GM10248 (cell line): ENCODE data around the gene GBF1.

Experiments
- CTCF ChIA-PET: fragments of 300-600 bp; sonication (Branson Sonifier 250); formaldehyde crosslinking; extraction: SDS; loops from one replicate; lab custom pipeline; 2021; ENCODE audit warnings: antibody characterized with exemption; lab: Yijun Ruan, JAX
- POLR2A ChIA-PET: fragments of 350-650 bp; sonication (Branson Sonifier 250); formaldehyde crosslinking; extraction: SDS; loops from one replicate; lab custom pipeline; 2020; ENCODE audit warnings: antibody characterized with exemption; lab: Yijun Ruan, JAX
- DNase-seq: peaks from one replicate; pipeline ENCODE4 v3.0.0; 2012; ENCODE audit errors: extremely low spot score
- TF ChIP-seq, protein P1 (sequence below): IDR thresholded peaks from 2 replicates; pipeline ENCODE4 v1.5.1; 2012; ENCODE audit warnings: mild to moderate bottlenecking, low read depth; ENCODE audit errors: extremely low read depth, missing control alignments, control extremely low read depth

Gene GBF1

DNA sequence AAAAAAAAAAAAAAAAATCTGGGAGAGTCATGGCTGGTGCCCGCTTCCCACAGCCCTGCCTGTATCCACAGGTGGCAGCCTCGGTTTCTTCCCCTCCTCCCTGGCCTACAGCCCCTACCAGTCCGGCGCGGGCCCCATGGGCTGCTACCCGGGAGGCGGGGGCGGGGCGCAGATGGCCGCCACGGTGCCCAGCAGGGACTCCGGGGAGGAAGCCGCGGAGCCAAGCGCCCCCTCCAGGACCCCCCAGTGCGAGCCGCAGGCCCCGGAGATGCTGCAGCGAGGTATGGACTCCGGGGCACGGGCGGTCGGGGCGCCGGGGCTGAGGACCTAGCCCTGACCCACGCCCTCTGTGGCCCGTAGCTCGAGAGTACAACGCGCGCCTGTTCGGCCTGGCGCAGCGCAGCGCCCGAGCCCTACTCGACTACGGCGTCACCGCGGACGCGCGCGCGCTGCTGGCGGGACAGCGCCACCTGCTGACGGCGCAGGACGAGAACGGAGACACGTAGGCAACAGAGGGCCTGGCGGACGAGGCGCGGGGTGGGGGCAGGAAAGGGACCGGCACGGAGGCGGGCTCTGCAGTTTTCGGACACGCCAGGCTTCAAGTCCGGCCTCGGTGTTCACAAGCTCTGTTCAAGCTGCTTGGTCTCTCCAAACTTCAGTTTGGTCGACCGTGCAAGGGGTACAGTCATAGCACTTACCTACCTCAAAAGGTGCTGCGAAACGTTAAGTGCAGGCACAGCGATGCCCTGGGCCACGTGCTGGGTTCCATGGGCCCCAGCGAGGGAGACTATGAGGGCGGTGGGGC lies 154.1 kb downstream of the GBF1 start:
- ChIA-PET CTCF (interaction anchor here (0.6 to 9.6 kb wide), 50 partner anchors 8 to 264 kb away, joined by 3 to 213 read pairs (median 4); partner anchors contain the start of genes C10orf95, CUEDC2, ELOVL3 and FBXL15), POLR2A (interaction anchor here (0.5 to 0.6 kb wide), 3 partner anchors 14 to 18 kb away, joined by 3 to 6 read pairs (median 4); no protein-coding TSS in a partner anchor)
- DNase-seq: peak; percentile 89
- TF ChIP-seq, protein P1, sequence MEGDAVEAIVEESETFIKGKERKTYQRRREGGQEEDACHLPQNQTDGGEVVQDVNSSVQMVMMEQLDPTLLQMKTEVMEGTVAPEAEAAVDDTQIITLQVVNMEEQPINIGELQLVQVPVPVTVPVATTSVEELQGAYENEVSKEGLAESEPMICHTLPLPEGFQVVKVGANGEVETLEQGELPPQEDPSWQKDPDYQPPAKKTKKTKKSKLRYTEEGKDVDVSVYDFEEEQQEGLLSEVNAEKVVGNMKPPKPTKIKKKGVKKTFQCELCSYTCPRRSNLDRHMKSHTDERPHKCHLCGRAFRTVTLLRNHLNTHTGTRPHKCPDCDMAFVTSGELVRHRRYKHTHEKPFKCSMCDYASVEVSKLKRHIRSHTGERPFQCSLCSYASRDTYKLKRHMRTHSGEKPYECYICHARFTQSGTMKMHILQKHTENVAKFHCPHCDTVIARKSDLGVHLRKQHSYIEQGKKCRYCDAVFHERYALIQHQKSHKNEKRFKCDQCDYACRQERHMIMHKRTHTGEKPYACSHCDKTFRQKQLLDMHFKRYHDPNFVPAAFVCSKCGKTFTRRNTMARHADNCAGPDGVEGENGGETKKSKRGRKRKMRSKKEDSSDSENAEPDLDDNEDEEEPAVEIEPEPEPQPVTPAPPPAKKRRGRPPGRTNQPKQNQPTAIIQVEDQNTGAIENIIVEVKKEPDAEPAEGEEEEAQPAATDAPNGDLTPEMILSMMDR: peak; percentile 99

DNA sequence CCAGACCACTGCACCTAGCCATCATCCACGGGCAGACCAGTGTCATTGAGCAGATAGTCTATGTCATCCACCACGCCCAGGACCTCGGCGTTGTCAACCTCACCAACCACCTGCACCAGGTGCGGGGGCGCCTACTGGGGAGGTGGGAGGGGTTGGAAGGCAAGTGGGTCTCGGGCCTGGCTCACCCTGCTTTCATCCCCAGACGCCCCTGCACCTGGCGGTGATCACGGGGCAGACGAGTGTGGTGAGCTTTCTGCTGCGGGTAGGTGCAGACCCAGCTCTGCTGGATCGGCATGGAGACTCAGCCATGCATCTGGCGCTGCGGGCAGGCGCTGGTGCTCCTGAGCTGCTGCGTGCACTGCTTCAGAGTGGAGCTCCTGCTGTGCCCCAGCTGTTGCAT lies 154.7 kb downstream of the GBF1 start:
- no peak for DNase-seq
- POLR2A ChIA-PET: interaction anchor here (0.5 kb wide), 1 partner anchor 18 kb away, joined by 6 read pairs; no protein-coding TSS in a partner anchor
- CTCF ChIA-PET: interaction anchor here (0.7 to 9.6 kb wide), 31 partner anchors 7 to 265 kb away, joined by 3 to 213 read pairs (median 8); partner anchors contain the start of genes C10orf95, CUEDC2, ELOVL3 and FBXL15

DNA sequence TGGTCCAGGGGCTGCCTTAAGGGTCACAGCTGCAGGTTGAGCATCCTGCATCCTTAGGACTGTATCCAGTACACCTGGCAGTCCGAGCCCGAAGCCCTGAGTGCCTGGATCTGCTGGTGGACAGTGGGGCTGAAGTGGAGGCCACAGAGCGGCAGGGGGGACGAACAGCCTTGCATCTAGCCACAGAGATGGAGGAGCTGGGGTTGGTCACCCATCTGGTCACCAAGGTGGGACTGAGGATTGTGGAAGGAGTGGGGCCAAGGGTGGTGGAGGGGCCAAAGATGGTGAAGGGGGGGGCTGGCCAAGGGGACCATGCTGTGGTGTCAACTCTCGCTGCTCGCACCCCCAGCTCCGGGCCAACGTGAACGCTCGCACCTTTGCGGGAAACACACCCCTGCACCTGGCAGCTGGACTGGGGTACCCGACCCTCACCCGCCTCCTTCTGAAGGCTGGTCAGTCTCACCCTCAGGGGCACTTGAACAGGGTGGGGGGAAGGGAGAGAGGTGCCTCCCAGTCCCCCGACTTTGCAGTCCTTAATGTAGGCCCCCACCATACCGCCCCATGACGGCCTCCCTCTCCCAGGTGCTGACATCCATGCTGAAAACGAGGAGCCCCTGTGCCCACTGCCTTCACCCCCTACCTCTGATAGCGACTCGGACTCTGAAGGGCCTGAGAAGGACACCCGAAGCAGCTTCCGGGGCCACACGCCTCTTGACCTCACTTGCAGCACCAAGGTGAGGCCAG lies 155.4 kb downstream of the GBF1 start:
- CTCF ChIA-PET: interaction anchor here (0.7 to 9.6 kb wide), 14 partner anchors 10 to 266 kb away, joined by 3 to 213 read pairs (median 11); partner anchors contain the start of genes C10orf95, ELOVL3 and FBXL15
- DNase-seq: no peak
- POLR2A ChIA-PET: no interaction called here
- TF ChIP-seq, protein P1: no peak

More for the DNA sequence above, 154.7 kb downstream of the GBF1 start:
- TF ChIP-seq, protein P1: no peak

DNA sequence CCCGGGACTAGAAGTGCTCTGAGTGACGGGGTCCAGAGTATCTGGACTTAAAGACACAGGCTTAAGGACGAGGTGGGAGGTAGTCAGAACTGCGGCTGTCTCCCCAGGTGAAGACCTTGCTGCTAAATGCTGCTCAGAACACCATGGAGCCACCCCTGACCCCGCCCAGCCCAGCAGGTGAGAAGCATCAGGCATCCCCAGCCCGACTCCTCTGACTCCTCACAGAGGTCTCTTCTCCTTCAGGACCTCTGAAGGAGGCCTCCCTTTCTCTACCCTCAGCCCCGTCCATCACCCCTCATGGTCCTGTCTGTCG lies 156.0 kb downstream of the GBF1 start:
- ChIA-PET CTCF (interaction anchor here (2.9 to 9.6 kb wide), 4 partner anchors 10 to 23 kb away, joined by 15 to 140 read pairs (median 53); partner anchors contain the start of gene FBXL15), POLR2A (no interaction called here)
- TF ChIP-seq, protein P1: no peak
- no peak for DNase-seq

DNA sequence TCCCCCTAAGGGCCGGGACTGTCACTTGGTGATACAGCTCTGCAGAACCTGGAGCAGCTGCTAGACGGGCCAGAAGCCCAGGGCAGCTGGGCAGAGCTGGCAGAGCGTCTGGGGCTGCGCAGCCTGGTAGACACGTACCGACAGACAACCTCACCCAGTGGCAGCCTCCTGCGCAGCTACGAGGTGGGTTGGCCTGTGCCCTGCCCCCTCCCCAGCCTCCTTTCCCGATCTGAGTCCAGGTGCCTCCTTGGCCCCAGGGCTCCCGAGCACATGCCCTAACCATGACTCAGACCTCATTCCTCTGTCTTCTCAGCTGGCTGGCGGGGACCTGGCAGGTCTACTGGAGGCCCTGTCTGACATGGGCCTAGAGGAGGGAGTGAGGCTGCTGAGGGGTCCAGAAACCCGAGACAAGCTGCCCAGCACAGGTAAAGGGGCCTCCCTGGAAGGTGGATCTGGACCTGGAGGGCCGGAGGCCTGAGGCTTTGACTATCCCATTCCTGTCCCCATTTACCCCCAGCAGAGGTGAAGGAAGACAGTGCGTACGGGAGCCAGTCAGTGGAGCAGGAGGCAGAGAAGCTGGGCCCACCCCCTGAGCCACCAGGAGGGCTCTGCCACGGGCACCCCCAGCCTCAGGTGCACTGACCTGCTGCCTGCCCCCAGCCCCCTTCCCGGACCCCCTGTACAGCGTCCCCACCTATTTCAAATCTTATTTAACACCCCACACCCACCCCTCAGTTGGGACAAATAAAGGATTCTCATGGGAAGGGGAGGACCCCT lies 156.6 kb downstream of the GBF1 start:
- no peak for DNase-seq
- ChIA-PET CTCF (interaction anchor here (0.8 to 9.6 kb wide), 5 partner anchors 16 to 172 kb away, joined by 3 to 140 read pairs (median 65); partner anchors contain the start of genes ELOVL3 and FBXL15), POLR2A (no interaction called here)
- TF ChIP-seq, protein P1: no peak

DNA sequence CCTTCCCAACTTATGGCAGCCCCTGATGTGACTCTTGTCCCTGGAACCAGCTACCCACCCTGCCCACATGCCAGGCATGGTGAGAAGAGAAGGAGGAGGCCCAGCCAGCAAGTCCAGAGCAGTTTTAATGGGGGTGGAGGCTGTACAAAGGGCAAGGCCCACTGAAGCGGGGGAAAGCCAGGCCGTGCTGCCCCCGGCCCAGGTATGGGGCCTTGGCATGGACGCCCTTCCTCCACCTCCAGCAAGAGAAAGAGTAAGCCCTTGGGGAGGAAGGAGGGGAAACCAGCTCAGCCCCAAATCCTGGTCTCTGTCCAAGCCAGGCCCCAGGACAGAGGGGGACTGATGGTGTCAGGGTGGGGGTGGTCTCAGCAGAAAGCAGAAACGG lies 157.2 kb downstream of the GBF1 start:
- TF ChIP-seq, protein P1: no peak
- no peak for DNase-seq
- ChIA-PET POLR2A (interaction anchor here (0.6 kb wide), 1 partner anchor 13 kb away, joined by 3 read pairs; no protein-coding TSS in a partner anchor), CTCF (interaction anchor here (0.8 to 6.6 kb wide), 10 partner anchors 9 to 237 kb away, joined by 3 to 88 read pairs (median 6); partner anchors contain the start of genes ELOVL3 and FBXL15)
